ENCODE results near the gene FBXL22. TPM values are rescaled to one million over a fixed set of nuclear protein-coding genes. Genes with fewer than 3 reads are reported as not detected.

Gene FBXL22
- total RNA-seq, 1 donor from 2014 or later, result 0.34 TPM

GRCh38 chr15:63626955-63627354 lies 29.8 kb downstream of the FBXL22 start:
- no peak for FAIRE-seq
- no peak for DNase-seq (ENCODE audit: low read depth)
- H3K4me3 Mint-ChIP-seq (ENCODE audit: unreplicated experiment), result no peak overlapping the region
- Histone ChIP-seq H3K27ac (ENCODE audit: low read depth, low read length) (no peak overlapping the region), H3K79me2 (ENCODE audit: insufficient read depth, low read length) (no peaks in the 10 kb centered on the region), H3K9me3 (ENCODE audit: insufficient read depth, low read depth, low read length) (no peaks in the 10 kb centered on the region), H3K36me3 (ENCODE audit: insufficient read depth, low read length) (peaks cover 42% of the 10 kb centered on the region), H3K4me1 (ENCODE audit: insufficient read depth, low read length) (no peaks in the 10 kb centered on the region), H3K4me3 (ENCODE audit: insufficient read depth, low read depth, low read length) (no peak overlapping the region), H3K4me2 (ENCODE audit: low read length) (no peak overlapping the region), H2AFZ (ENCODE audit: low read depth, low read length) (no peak overlapping the region), H3K9ac (ENCODE audit: low read length) (no peak overlapping the region), H3K27me3 (ENCODE audit: insufficient read depth, low read length) (no peaks in the 10 kb centered on the region), H4K20me1 (ENCODE audit: insufficient read depth, low read length) (no peaks in the 10 kb centered on the region)
- no peaks in the 10 kb centered on the region for H3K9me3 Mint-ChIP-seq (ENCODE audit: unreplicated experiment)
- no peak for TF ChIP-seq EZH2 (IDR thresholded peaks at IDR 0.05; ENCODE audit: insufficient read depth, low read length)
- no peak for TF ChIP-seq CTCF (IDR thresholded peaks at IDR 0.05; ENCODE audit: insufficient read depth, low read depth, low read length)
- no peak overlapping the region for H3K27ac Mint-ChIP-seq (ENCODE audit: unreplicated experiment)
- H3K27me3 Mint-ChIP-seq (ENCODE audit: low read depth, unreplicated experiment), result no peaks in the 10 kb centered on the region
- H3K36me3 Mint-ChIP-seq (ENCODE audit: low read depth, unreplicated experiment), result peaks cover 11% of the 10 kb centered on the region
- H3K4me1 Mint-ChIP-seq (ENCODE audit: low read depth, unreplicated experiment), result no peaks in the 10 kb centered on the region

GRCh38 chr15:63628123-63628822 lies 31.1 kb downstream of the FBXL22 start:
- no peak overlapping the region for H3K4me2 ChIP-seq (ENCODE audit: low read length)
- H3K27me3 Mint-ChIP-seq (ENCODE audit: low read depth, unreplicated experiment), result no peaks in the 10 kb centered on the region

More at GRCh38 chr15:63628123-63628822, 31.1 kb downstream of the FBXL22 start:
- Histone ChIP-seq H3K9ac (ENCODE audit: low read length) (no peak overlapping the region), H3K4me3 (ENCODE audit: insufficient read depth, low read depth, low read length) (no peak overlapping the region), H3K9me3 (ENCODE audit: insufficient read depth, low read depth, low read length) (no peaks in the 10 kb centered on the region), H2AFZ (ENCODE audit: low read depth, low read length) (no peak overlapping the region), H3K36me3 (ENCODE audit: insufficient read depth, low read length) (peaks cover 45% of the 10 kb centered on the region), H3K79me2 (ENCODE audit: insufficient read depth, low read length) (no peaks in the 10 kb centered on the region), H3K27ac (ENCODE audit: low read depth, low read length) (no peak overlapping the region), H3K4me1 (ENCODE audit: insufficient read depth, low read length) (no peaks in the 10 kb centered on the region), H3K27me3 (ENCODE audit: insufficient read depth, low read length) (no peaks in the 10 kb centered on the region), H4K20me1 (ENCODE audit: insufficient read depth, low read length) (no peaks in the 10 kb centered on the region)
- no peak overlapping the region for H3K27ac Mint-ChIP-seq (ENCODE audit: unreplicated experiment)
- no peaks in the 10 kb centered on the region for H3K9me3 Mint-ChIP-seq (ENCODE audit: unreplicated experiment)
- TF ChIP-seq EZH2 (IDR thresholded peaks at IDR 0.05; ENCODE audit: insufficient read depth, low read length) (no peak), CTCF (IDR thresholded peaks at IDR 0.05; ENCODE audit: insufficient read depth, low read depth, low read length) (no peak)
- FAIRE-seq (no peak), DNase-seq (ENCODE audit: low read depth) (no peak)
- H3K4me3 Mint-ChIP-seq (ENCODE audit: unreplicated experiment), result no peak overlapping the region
- no peaks in the 10 kb centered on the region for H3K4me1 Mint-ChIP-seq (ENCODE audit: low read depth, unreplicated experiment)
- peaks cover 14% of the 10 kb centered on the region for H3K36me3 Mint-ChIP-seq (ENCODE audit: low read depth, unreplicated experiment)

All from astrocyte (in vitro differentiated cells and primary cell).